ENCODE data around the gene PCDHGB6. TPM values are rescaled to one million over a fixed set of nuclear protein-coding genes. Genes with fewer than 3 reads are reported as not detected.

The PCDHGB6 gene
- 0.31 and 0.42 TPM in 2 replicates for polyA plus RNA-seq

GRCh38 chr5:141407790-141408505, at the start of gene PCDHGB6:
TSS of gene PCDHGB6 (plus strand) at chr5:141408021. CDS start at chr5:141408203, 182 bp downstream.

DNA sequence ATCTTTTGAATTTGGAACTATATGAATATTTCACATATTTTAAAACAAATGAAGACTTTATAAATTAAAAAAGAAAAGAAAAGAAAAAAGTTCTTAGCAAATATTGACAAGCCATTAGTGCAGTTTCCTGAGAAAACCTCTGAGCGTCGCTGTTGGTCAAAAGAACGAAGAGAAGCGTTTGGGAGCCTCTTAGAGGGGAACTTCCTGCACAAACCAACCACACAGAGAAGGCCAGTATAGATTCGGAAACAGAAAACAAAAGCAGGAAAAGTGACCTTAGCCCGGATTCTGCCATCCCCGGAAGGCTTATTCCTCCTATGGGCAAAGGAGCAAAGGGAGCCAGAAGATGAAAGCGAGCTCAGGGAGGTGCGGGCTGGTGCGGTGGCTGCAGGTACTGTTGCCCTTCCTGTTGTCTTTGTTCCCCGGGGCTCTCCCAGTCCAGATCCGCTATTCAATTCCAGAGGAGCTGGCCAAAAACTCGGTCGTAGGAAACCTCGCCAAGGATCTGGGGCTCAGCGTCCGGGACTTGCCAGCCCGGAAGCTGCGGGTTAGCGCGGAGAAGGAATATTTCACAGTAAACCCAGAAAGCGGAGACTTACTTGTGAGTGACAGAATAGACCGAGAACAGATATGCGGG, 47.9 kb upstream of the PCDHGB6 start, which contains the start of gene PCDHGB2:
PCDHGB2 (plus strand) TSS at position 205 of the 637 bp plus-strand sequence; CDS start at position 347, 142 bp downstream.

DNA sequence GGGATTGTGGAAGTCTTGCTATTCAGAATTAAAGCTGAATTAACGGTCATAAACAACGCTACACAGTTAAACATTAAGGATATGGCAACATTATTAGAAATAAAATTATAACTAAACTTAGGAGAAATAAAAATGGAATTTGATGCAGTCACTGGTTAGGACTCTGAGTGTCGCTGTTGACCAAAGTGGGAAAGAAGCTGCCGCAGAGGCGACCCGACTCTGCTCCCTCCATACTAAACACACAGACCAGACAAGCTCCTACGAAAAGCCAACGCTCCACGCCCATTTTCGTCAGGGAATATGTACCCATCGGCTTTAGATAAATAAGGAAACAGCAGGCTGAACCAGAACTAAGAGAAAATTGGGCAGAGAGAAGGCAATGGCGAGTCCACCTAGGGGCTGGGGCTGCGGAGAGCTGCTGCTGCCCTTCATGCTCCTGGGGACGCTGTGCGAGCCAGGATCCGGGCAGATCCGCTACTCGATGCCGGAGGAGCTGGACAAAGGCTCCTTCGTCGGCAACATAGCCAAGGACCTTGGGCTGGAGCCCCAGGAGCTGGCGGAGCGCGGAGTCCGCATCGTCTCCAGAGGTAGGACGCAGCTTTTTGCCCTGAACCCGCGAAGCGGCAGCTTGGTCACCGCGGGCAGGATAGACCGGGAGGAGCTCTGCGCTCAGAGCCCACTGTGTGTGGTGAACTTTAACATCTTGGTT, 43.7 kb upstream of the PCDHGB6 start, which contains the start of gene PCDHGA5:
PCDHGA5 (plus strand) TSS at position 211 of the 709 bp plus-strand sequence; CDS start at position 380, 169 bp downstream.

GRCh38 chr5:141369994-141370848, 37.6 kb upstream of the PCDHGB6 start, which contains the start of gene PCDHGB3:
TSS of gene PCDHGB3 (plus strand) at chr5:141370242. CDS start at chr5:141370395, 153 bp downstream.

GRCh38 chr5:141373673-141374317, 34.0 kb upstream of the PCDHGB6 start, which contains the start of gene PCDHGA6:
TSS of gene PCDHGA6 (plus strand) at chr5:141373891. CDS start at chr5:141374084, 193 bp downstream.

GRCh38 chr5:141382469-141383294, 25.1 kb upstream of the PCDHGB6 start, which contains the start of gene PCDHGA7:
TSS of gene PCDHGA7 (plus strand) at chr5:141382742. CDS start at chr5:141382900, 158 bp downstream.

DNA sequence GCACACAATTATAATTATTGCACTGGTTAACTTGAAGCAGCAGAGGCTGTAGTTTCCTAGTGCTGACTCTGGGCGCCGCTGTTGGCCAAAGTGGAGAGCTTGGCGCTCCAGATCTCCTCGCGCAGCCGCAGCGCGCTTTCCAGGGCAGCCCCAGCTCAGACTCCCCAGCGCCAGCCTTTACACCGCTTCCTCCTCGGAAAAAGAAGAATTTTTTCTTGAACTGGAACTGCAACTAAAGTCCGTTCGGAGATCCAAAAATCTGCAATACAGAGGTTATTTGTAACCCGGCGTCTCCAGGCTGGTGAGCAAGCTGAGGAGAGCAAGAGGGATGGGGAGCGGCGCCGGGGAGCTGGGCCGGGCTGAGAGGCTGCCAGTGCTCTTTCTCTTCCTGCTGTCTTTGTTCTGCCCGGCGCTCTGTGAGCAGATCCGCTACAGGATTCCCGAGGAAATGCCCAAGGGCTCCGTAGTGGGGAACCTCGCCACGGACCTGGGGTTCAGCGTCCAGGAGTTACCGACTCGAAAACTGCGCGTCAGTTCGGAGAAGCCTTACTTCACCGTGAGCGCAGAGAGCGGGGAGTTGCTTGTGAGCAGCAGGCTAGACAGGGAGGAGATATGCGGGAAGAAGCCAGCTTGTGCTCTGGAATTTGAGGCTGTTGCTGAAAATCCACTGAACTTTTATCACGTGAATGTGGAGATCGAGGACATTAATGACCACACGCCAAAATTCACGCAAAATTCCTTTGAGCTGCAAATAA, 20.1 kb upstream of the PCDHGB6 start, which contains the start of gene PCDHGB4:
PCDHGB4 (plus strand) TSS at position 142 of the 755 bp plus-strand sequence; CDS start at position 329, 187 bp downstream.

GRCh38 chr5:141392429-141393198, 15.2 kb upstream of the PCDHGB6 start, which contains the start of gene PCDHGA8:
TSS of gene PCDHGA8 (plus strand) at chr5:141392633. CDS start at chr5:141392814, 181 bp downstream.

GRCh38 chr5:141397756-141398551, 9.9 kb upstream of the PCDHGB6 start, which contains the start of gene PCDHGB5:
TSS of gene PCDHGB5 (plus strand) at chr5:141397947. CDS start at chr5:141398128, 181 bp downstream.

GRCh38 chr5:141402553-141403243, 5.1 kb upstream of the PCDHGB6 start, which contains the start of gene PCDHGA9:
TSS of gene PCDHGA9 (plus strand) at chr5:141402778. CDS start at chr5:141402953, 175 bp downstream.

DNA sequence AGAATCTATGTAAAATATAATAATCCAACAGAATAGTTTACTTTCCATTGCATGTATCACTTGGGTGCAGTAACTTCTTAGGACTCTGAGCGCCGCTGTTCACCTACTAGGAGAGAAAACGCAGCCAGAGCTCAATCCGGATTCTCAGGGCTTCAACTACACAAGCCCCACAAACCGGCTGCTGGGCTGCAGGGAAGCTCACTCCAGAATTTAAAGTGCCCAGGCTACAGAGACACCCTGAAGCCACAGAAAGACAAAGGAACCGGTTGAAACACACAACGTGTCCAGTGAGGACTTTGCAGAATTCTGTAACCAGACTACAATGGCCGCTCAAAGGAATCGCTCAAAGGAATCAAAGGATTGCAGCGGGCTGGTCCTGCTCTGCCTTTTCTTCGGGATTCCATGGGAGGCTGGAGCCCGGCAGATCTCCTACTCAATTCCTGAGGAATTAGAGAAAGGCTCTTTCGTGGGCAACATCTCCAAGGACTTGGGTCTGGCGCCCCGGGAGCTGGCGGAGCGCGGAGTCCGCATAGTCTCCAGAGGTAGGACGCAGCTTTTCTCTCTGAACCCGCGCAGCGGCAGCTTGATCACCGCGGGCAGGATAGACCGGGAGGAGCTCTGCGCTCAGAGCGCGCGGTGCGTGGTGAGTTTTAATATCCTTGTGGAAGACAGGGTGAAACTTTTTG, 5.2 kb downstream of the PCDHGB6 start, which contains the start of gene PCDHGA10:
PCDHGA10 (plus strand) TSS at position 134 of the 686 bp plus-strand sequence; CDS start at position 323, 189 bp downstream.

DNA sequence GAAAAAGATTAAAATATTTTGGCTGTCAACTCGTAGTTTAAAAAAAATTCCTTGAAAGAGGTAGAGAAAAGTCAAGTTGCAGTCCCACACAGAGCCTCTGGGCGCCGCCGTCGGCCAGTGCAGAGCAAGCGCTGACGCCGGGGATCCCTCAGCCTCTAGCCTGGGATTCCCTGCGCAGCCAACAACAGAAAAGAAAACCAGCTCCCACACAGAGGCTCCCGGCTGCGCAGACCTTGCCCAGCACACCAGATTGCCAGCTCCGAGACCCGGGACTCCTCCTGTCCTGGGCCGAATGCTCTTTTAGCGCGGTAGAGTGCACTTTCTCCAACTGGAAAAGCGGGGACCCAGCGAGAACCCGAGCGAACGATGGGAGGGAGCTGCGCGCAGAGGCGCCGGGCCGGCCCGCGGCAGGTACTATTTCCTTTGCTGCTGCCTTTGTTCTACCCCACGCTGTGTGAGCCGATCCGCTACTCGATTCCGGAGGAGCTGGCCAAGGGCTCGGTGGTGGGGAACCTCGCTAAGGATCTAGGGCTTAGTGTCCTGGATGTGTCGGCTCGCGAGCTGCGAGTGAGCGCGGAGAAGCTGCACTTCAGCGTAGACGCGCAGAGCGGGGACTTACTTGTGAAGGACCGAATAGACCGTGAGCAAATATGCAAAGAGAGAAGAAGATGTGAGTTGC, 9.8 kb downstream of the PCDHGB6 start, which contains the start of gene PCDHGB7:
PCDHGB7 (plus strand) TSS at position 184 of the 679 bp plus-strand sequence; CDS start at position 367, 183 bp downstream.

GRCh38 chr5:141420855-141421488, 13.2 kb downstream of the PCDHGB6 start, which contains the start of gene PCDHGA11:
TSS of gene PCDHGA11 (plus strand) at chr5:141421051. CDS start at chr5:141421228, 177 bp downstream.

DNA sequence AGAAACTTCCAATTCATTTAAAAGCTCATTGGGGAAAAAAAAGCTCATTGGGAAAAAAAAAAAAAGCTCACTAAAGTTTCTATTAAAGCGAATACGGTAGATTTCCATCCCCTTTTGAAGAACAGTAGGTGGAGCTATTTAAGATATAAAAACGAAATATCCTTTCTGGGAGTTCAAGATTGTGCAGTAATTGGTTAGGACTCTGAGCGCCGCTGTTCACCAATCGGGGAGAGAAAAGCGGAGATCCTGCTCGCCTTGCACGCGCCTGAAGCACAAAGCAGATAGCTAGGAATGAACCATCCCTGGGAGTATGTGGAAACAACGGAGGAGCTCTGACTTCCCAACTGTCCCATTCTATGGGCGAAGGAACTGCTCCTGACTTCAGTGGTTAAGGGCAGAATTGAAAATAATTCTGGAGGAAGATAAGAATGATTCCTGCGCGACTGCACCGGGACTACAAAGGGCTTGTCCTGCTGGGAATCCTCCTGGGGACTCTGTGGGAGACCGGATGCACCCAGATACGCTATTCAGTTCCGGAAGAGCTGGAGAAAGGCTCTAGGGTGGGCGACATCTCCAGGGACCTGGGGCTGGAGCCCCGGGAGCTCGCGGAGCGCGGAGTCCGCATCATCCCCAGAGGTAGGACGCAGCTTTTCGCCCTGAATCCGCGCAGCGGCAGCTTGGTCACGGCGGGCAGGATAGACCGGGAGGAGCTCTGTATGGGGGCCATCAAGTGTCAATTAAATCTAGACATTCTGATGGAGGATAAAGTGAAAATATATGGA, 22.7 kb downstream of the PCDHGB6 start, which contains the start of gene PCDHGA12:
PCDHGA12 (plus strand) TSS at position 176 of the 782 bp plus-strand sequence; CDS start at position 429, 253 bp downstream.

